ENCODE data around the gene XCL1. TPM values are rescaled to one million over a fixed set of nuclear protein-coding genes. Genes with fewer than 3 reads are reported as not detected.

Gene XCL1
- total RNA-seq, 1 donor from 2014 or later = 0.27 TPM

DNA sequence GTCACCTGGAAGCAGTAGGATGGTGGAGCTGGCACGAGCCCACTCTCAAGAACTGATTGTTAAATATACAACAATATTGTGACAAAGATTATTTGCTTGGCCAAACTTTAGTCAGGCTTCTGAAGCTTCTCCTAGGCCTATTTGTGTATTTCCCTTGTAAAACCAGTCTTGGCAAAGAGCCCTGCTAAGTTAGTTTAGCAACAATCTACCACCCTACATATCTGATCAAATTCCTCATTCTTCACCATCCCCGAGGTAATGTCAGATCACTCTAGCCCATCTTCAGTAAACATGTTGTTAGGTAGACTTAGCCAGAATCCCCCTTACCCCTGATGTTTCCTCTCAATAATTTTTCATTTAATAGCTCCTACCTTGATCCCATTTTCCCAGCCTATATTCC is 39.6 kb downstream of the XCL1 start:
- Histone ChIP-seq H3K27ac (replicated peaks) (no peak overlapping the region), H3K9me3 (replicated peaks) (no peaks in the 10 kb centered on the region), H3K27me3 (ENCODE audit: low read depth) (no peaks in the 10 kb centered on the region), H3K4me3 (no peak overlapping the region), H3K36me3 (no peaks in the 10 kb centered on the region), H3K4me1 (peaks cover 24% of the 10 kb centered on the region)
- DNase-seq = no peak
- TF ChIP-seq, protein P1, sequence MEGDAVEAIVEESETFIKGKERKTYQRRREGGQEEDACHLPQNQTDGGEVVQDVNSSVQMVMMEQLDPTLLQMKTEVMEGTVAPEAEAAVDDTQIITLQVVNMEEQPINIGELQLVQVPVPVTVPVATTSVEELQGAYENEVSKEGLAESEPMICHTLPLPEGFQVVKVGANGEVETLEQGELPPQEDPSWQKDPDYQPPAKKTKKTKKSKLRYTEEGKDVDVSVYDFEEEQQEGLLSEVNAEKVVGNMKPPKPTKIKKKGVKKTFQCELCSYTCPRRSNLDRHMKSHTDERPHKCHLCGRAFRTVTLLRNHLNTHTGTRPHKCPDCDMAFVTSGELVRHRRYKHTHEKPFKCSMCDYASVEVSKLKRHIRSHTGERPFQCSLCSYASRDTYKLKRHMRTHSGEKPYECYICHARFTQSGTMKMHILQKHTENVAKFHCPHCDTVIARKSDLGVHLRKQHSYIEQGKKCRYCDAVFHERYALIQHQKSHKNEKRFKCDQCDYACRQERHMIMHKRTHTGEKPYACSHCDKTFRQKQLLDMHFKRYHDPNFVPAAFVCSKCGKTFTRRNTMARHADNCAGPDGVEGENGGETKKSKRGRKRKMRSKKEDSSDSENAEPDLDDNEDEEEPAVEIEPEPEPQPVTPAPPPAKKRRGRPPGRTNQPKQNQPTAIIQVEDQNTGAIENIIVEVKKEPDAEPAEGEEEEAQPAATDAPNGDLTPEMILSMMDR (IDR thresholded peaks at IDR 0.05; ENCODE audit: borderline replicate concordance) = no peak
- intact Hi-C loops (cut with micrococcal nuclease) = no loop called here

DNA sequence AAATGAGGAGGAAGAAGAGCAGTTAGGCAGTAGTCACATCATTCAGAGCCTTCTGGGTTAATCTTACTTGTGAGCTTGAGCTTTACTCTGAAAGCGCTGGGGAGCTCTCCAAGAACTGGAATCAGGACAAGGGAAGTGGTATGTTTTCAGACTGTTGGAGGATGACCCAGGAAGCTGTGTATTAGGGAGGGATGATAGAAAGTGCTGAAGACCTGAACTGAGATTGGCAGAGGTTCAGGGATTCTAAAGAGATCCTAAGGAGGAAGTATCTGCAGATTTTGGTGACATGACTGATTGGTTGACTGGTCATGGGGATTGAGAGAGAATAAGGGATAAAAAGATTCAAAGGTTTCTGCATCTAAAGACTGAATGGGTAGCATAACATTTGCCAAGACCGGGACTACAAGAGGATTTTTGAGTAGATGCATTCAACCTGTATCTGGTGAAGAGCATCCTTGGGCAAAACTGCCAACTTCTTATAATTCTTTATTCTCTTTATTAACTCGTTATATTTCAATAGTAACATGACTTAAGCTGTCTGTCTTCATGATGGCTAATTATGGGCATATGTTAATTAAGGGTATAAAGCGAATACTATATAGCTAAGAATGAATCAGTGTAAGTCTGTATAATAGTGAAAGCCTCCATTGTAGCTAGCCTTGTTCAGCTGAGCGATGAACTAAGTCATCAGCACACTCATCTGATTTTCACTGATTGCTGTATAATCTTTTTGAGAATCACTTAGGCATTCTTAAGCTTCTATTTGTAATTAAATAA is 41.8 kb downstream of the XCL1 start:
- H3K4me1 ChIP-seq = peaks cover 40% of the 10 kb centered on the region
- no peak overlapping the region for H3K4me3 ChIP-seq
- H3K9me3 ChIP-seq (replicated peaks) = no peaks in the 10 kb centered on the region
- no peaks in the 10 kb centered on the region for H3K27me3 ChIP-seq (ENCODE audit: low read depth)
- TF ChIP-seq, protein P1 (IDR thresholded peaks at IDR 0.05; ENCODE audit: borderline replicate concordance) = no peak
- H3K36me3 ChIP-seq = no peaks in the 10 kb centered on the region
- no peak for DNase-seq
- intact Hi-C loops (cut with micrococcal nuclease) = no loop called here
- H3K27ac ChIP-seq (replicated peaks) = no peak overlapping the region

DNA sequence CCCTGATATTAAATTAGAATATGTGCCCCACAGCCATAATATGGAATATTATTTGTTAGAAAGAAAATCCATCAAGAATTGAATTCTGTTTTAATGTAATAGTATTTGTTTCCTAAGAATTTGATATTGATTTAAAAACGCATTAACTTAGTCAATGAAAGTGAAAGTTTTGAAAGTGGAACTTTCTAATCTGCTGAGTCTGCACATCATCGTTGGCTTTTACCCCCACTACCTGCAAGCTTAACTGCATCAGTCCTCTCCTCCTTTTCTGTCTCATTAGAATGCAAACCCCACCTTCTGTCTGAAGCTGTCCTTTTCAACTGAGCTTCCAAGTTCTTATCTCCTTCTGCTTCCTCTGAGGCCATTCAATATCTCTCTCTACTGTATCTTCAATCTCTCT is 42.5 kb downstream of the XCL1 start:
- H3K4me3 ChIP-seq = no peak overlapping the region
- H3K27ac ChIP-seq (replicated peaks) = no peak overlapping the region
- no peaks in the 10 kb centered on the region for H3K27me3 ChIP-seq (ENCODE audit: low read depth)
- TF ChIP-seq, protein P1 (IDR thresholded peaks at IDR 0.05; ENCODE audit: borderline replicate concordance) = no peak
- peaks cover 40% of the 10 kb centered on the region for H3K4me1 ChIP-seq
- no peaks in the 10 kb centered on the region for H3K9me3 ChIP-seq (replicated peaks)
- no peak for DNase-seq
- intact Hi-C loops (cut with micrococcal nuclease) = no loop called here
- no peaks in the 10 kb centered on the region for H3K36me3 ChIP-seq

DNA sequence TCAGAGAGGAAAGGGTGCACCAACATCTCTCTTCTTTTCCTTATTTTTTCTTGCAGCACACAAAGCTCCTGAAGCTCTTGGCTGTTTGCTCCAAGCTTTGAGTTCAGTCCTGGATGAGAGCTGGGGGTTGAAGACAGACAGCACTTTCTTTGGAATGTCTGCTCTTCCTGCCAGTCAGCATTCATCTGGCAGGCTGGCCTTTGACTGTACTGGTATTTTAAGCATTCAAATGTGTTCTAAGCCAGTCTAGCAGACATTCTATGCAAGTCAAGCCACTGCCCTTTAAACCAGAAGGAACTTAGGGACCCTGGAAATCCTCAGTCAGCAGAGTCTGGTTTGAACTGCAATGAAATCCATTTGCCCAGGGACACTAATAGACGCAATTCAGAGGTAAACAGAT is 45.0 kb downstream of the XCL1 start:
- Histone ChIP-seq H3K27me3 (ENCODE audit: low read depth) (no peaks in the 10 kb centered on the region), H3K27ac (replicated peaks) (peak overlapping the region; percentile 69), H3K4me1 (peaks cover 33% of the 10 kb centered on the region), H3K9me3 (replicated peaks) (no peaks in the 10 kb centered on the region), H3K36me3 (no peaks in the 10 kb centered on the region), H3K4me3 (no peak overlapping the region)
- no peak for DNase-seq
- TF ChIP-seq, protein P1 (IDR thresholded peaks at IDR 0.05; ENCODE audit: borderline replicate concordance) = no peak
- intact Hi-C loops (cut with micrococcal nuclease) = no loop called here

DNA sequence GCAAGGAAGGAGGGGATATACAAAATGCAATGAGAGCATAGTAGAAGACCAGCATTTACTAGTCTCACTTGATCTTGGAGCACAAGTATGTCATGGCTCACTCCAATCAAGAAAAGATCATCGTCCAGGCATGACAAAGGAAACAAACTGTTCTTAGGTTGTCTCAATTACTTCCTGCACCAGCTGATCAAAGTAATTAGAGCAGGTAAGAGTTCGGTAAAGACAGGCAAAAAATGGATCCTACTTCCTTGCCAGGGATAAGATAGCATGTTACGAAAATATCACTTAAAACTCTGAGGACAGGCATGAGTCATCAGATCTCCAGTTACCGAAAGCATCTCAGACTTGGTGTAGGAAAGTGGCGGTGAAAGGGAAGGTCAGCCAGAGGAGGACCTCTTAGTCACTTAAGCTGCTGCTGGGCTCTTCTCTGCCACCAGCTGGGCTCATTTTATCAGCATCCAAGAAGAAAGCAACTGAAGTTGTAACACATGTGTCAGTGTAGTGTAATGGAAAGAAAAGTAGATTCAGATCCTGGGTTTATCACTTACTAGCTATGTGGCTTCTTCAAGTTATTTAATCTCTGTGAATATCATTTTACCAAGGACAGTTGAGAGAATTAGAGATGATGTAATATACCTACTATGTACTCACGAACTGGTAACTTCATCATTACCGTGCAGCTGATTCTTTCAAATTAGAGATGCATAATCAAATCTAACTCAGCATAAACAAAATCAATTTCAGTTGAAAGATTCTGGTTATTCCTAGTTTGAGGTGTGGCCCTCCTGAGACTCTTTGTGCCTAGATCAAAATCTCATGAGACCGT is 46.8 kb downstream of the XCL1 start:
- Histone ChIP-seq H3K27ac (replicated peaks) (peak overlapping the region; percentile 69), H3K36me3 (no peaks in the 10 kb centered on the region), H3K4me1 (peaks cover 33% of the 10 kb centered on the region), H3K4me3 (no peak overlapping the region), H3K9me3 (replicated peaks) (no peaks in the 10 kb centered on the region), H3K27me3 (ENCODE audit: low read depth) (no peaks in the 10 kb centered on the region)
- intact Hi-C loops (cut with micrococcal nuclease) = no loop called here
- DNase-seq = no peak
- TF ChIP-seq, protein P1 (IDR thresholded peaks at IDR 0.05; ENCODE audit: borderline replicate concordance) = no peak

Measured in left ventricle myocardium inferior (tissue), 1 donor.